Measurements from ENCODE around the gene TAF1B.

GRCh38 chr2:9809448-9810088, 33.7 kb upstream of the TAF1B start:
- TF ChIP-seq CTCF (IDR thresholded peaks at IDR 0.05) (no peak), POLR2A (IDR thresholded peaks at IDR 0.05) (no peak)

Data from ovary (tissue), 3 donors.